Cortex of kidney (tissue), 1 donor: ENCODE results near the gene TRIM24.

ENCODE experiments used
- DNase-seq: peaks from one replicate; lab custom pipeline; 2025; lab: John Stamatoyannopoulos, UW

TRIM24 gene

DNA sequence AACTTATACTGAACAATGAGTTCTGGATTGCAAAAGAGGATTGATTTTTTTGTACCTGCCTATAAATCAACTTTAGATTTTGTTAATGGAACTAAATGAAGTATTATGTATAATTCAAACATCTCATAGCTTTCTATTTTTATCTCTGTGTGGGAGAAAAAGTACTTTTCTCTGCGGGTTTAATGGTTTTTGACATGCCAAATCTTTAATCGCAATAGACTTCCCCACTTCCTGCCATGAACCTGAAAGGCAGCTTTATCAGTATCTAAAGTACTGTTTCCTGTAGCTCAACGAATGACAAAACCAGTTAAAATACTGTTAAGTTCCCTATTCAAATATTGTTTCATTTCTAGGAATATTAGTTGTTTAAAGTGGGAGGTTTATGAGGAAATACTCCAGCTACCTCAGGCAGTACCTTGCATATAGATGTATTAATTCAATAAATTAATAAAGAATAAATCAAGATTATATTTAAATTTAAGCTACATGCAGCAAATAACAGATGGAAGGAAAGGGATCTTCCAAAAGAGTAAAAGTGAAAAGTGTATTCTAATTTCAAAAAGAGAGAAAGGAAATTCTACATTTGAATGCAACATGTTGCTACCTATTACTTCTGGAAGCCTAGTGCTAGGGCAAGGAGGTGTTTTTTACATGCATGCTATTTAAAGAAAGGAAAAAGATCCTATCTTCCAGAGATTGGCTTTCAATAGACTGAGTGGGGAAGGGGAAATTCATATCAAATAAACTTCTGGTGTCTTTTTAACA lies 165.2 kb downstream of the TRIM24 start:
- no peak for DNase-seq

DNA sequence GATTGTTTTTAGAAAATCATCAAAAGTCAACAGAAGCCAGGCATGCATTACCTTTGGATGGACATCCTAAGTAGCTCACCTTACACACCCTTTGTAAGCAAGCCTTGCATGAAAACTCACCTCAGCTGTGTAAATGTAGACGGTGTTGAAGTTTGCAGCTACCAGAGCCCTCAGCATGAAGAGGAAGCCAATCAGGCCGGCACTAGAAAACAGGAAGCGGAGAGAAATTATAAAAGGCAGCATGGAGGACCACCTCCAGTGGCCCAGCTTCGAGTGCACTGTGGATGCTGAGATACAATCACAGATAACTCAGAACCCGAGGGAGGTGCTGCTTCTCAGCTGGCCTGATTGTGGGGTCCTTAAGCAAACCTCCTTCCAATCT lies 165.8 kb downstream of the TRIM24 start:
- no peak for DNase-seq

DNA sequence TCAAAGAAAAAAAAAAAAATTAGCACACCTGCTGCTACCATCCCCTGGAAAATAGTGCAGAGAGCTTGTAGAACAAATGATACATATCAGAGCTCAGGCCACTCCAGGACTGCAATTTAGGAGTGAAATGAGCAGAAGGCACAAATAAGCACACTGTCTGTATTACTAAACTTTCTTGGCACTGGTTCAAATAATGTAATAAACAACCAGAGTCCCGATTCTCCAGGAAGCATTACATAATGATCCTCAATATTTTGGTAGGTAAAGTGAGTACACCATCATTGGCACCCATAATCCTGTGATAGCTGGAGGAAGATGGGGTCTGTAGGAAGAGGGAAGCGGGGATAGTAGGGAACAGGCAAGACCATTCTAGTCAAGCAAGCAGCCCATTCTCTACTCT lies 166.8 kb downstream of the TRIM24 start:
- no peak for DNase-seq

DNA sequence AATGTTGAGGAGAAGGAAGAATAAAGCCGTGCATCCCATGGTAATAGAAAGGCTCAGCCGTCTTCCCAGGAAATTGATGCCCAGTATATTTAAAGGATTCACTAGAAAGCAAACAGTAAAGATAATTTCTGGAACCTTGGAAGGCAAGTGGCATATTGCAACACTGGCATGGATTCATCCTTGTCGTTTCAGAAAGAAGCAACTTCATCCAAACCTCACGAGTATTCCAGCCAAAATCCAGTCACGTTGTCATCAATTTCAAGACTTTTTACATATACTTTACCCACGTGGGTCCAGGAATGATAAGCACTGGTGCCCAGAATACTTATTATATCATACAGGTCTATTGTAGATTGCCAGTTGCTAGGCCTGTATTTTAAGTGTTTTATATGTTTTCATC lies 167.3 kb downstream of the TRIM24 start:
- no peak for DNase-seq

DNA sequence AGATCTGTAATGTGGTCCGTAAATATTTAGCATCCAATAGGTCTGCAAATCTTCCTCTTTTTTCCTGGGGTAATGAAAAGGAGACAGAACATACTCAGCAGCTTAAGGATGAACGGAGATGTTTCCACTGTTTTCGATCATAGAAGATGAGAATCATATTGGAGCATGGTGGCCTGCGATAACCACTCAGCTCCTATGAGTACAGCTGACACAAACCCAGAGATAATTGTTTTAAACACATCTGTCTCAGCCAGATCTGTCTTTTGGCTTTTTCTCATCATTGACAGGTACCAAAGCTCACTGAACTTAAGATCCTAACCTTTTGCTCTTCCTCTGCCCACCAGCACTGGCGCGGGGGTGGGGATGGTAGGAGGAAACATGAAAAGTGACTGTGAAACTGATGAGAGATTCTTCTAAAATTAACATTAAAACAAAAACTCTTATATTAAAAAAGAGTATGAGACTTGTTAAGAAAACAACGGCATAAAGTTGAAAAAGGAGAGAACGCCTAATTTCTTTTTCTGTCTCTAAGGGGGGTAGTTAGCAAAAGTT lies 170.1 kb downstream of the TRIM24 start:
- DNase-seq: no peak

DNA sequence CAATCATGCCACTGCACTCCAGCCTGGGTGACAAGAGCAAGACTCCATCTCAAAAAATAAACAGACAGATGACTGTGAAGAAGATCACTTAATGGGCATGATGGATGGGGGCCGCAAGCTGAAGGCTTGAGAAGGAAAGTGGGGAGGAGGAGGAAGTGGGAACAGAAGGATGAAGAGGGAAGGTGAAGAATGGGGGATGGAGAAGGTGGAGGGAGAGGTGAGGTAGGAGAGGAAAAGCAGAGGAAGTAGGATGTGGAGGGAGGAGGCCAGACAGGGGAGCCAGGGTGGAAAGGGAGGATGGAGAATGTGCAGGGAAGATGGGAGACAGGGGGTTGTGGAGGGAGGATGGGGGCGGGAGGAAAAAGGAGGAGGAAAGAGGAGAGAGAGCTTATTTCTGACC lies 172.3 kb downstream of the TRIM24 start:
- DNase-seq: no peak

DNA sequence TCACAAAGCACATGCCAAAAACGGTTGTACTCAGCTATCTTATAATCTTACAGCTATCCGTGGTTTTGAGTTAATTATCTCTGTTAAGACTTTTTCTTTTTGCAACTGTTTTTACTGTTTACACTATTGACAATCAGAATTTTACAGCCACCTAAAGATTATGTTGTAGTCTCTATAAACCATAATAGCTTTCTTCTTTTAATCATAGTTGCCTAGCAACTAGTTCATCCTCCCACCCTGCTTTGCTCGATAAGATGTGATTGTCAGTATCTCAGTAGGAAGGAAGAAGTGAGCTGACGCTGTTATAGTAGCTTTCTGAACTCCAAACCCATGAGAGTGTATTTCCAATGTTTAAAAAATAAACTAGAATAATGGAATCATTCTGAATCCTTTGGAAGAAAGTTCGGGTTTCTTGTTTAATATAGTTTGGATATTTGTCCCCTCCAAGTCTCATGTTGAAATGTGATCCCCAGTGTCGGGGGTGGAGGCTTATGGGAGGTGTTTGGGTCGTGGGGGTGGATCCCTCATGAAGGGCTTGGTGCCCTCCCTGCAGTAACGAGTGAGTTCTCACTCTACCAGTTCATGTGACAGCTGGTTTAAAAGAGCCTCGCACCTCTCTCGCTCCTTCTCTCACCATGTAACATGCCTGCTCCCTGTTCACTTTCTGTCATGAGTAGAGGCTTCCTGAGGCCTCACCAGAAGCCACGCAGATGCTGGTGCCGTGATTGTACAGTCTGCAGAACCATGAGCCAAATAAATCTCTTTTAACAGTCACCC lies 173.0 kb downstream of the TRIM24 start:
- DNase-seq: no peak
